Posterior vena cava (tissue), 2 donors: ENCODE data around the gene TMEM259. TPM values are rescaled to one million over a fixed set of nuclear protein-coding genes. Genes with fewer than 3 reads are reported as not detected.

Experiments used
- DNase-seq: peaks from one replicate; pipeline ENCODE4 v3.0.0-alpha.2; 2020; ENCODE audit warnings: low spot score
- intact Hi-C, 2 donors: fragments of 100-400 bp; cut with DNase I; formaldehyde crosslinking; loops; one replicate each; pipeline versions ENCODE4 v1.14.1 to v1.14.2; 2022 to 2023
- total RNA-seq, 2 donors: library from RNA; stranded (reverse); fragmentation: NEBNext Ultra II Directional; extraction: Animal tissue kit (Norgen Biotek cat#: 25700); gene quantifications; one replicate each; pipeline ENCODE4 v1.2.1, GENCODE V29; 2021
- donor health status: DM: yes; HTN: yes; CAD: no.
- donor health status: DM: yes; HTN: yes; CAD: no.

TMEM259 gene
- total RNA-seq, 2 donors from 2014 or later = 96.5 to 99.8 TPM

- DNase-seq = no peak
- intact Hi-C loops = loop anchor here (10.0 kb wide), 2 partner anchors 221 to 231 kb away; no protein-coding TSS in a partner anchor
These were observed 24.7 kb downstream of the TMEM259 start for GRCh38 chr19:996051-996838.

- intact Hi-C loops = loop anchor here (10.0 kb wide), 2 partner anchors 220 to 230 kb away; no protein-coding TSS in a partner anchor
These were observed 25.7 kb downstream of the TMEM259 start for GRCh38 chr19:995051-995827.

GRCh38 chr19:994516-994915 is 26.4 kb downstream of the TMEM259 start:
- no peak for DNase-seq
- intact Hi-C loops = loop anchor here (10.0 kb wide), 2 partner anchors 220 to 230 kb away; no protein-coding TSS in a partner anchor

More at GRCh38 chr19:995051-995827, 25.7 kb downstream of the TMEM259 start:
- DNase-seq = no peak

- intact Hi-C loops = loop anchor here (10.0 kb wide), 2 partner anchors 219 to 229 kb away; no protein-coding TSS in a partner anchor
- DNase-seq = no peak
These were observed 27.0 kb downstream of the TMEM259 start for GRCh38 chr19:993831-994393.

- intact Hi-C loops = loop anchor here (10.0 kb wide), 2 partner anchors 219 to 229 kb away; no protein-coding TSS in a partner anchor
- DNase-seq = no peak
These were observed 27.5 kb downstream of the TMEM259 start for GRCh38 chr19:993361-993830.

- intact Hi-C loops = loop anchor here (10.0 kb wide), 2 partner anchors 218 to 228 kb away; no protein-coding TSS in a partner anchor
- DNase-seq = no peak
These were observed 28.3 kb downstream of the TMEM259 start for GRCh38 chr19:992670-993055.

GRCh38 chr19:991932-992669 is 28.8 kb downstream of the TMEM259 start:
- no peak for DNase-seq
- intact Hi-C loops = loop anchor here (10.0 kb wide), 2 partner anchors 217 to 227 kb away; no protein-coding TSS in a partner anchor

GRCh38 chr19:991174-991931 is 29.6 kb downstream of the TMEM259 start:
- intact Hi-C loops = loop anchor here (10.0 kb wide), 2 partner anchors 217 to 227 kb away; no protein-coding TSS in a partner anchor
- DNase-seq = no peak

GRCh38 chr19:990746-991145 is 30.2 kb downstream of the TMEM259 start:
- DNase-seq = no peak
- intact Hi-C loops = loop anchor here (10.0 kb wide), 2 partner anchors 216 to 226 kb away; no protein-coding TSS in a partner anchor

- no peak for DNase-seq
- intact Hi-C loops = loop anchor here (10.0 kb wide), 2 partner anchors 215 to 225 kb away; no protein-coding TSS in a partner anchor
These were observed 30.8 kb downstream of the TMEM259 start for GRCh38 chr19:990119-990571.

- DNase-seq = no peak
- intact Hi-C loops = loop anchor here (10.0 kb wide), 3 partner anchors 135 to 225 kb away; partner anchors contain the start of genes CFD (in 1 of the 2) and ELANE (in 1 of the 2)
These were observed 31.4 kb downstream of the TMEM259 start for GRCh38 chr19:989381-990081.

GRCh38 chr19:988510-988909 is 32.4 kb downstream of the TMEM259 start:
- DNase-seq = no peak
- intact Hi-C loops = loop anchor here in 1 of 2 donors (10.0 kb wide), 1 partner anchor 134 kb away; the partner anchor contains the start of genes CFD and ELANE

- intact Hi-C loops = loop anchor here in 1 of 2 donors (10.0 kb wide), 1 partner anchor 133 kb away; the partner anchor contains the start of genes CFD and ELANE
These were observed 32.8 kb downstream of the TMEM259 start for GRCh38 chr19:988081-988480.

GRCh38 chr19:986083-986482 is 34.8 kb downstream of the TMEM259 start:
- no peak for DNase-seq
- intact Hi-C loops = loop anchor here in 1 of 2 donors (10.0 kb wide), 1 partner anchor 131 kb away; the partner anchor contains the start of genes CFD and ELANE

More at GRCh38 chr19:988081-988480, 32.8 kb downstream of the TMEM259 start:
- DNase-seq = no peak

- DNase-seq = peak; percentile 98
- intact Hi-C loops = loop anchor here in 1 of 2 donors (10.0 kb wide), 1 partner anchor 130 kb away; the partner anchor contains the start of genes CFD and ELANE
These were observed 36.6 kb downstream of the TMEM259 start, which contains the start of gene WDR18 for GRCh38 chr19:984165-984967. Gene WDR18, plus strand, starts transcription at chr19:984345. Its CDS starts 9 bp downstream, at chr19:984354.
